H1 (cell line): ENCODE measurements around the gene AGAP1. TPM values are rescaled to one million over a fixed set of nuclear protein-coding genes. Genes with fewer than 3 reads are reported as not detected.

ENCODE experiments used
- BACH1 ChIP-seq: IDR thresholded peaks from 2 replicates; pipeline ENCODE4 v1.6.1; 2012; ENCODE audit warnings: low read length, improper control_type of control experiment
- JUN ChIP-seq: IDR thresholded peaks from 2 replicates; pipeline ENCODE4 v1.6.1; 2011; ENCODE audit warnings: low read depth, mild to moderate bottlenecking, improper control_type of control experiment, low read length
- polyA plus RNA-seq, 7 experiments: library from polyadenylated mRNA; depleted of rRNA in 3 of 7; stranded (reverse) in 5 of 7; unstranded in 2 of 7; fragments of >200 nt in 5 of 7; fragments of 200-250 nt in 2 of 7; gene quantifications; 1 replicate in 5 of 7; 2 replicates in 1 of 7; 4 replicates in 1 of 7; pipeline versions ENCODE4 v1.2.1 to v1.2.3, GENCODE V29; 2011 to 2013; ENCODE audit warnings: missing spikeins in 2 of 7, mixed read lengths in 2 of 7
- total RNA-seq: library from RNA; stranded (reverse); fragmentation: NEBNext Ultra II Directional; extraction: Animal tissue kit (Norgen Biotek cat#: 25700); gene quantifications from 2 replicates; pipeline ENCODE4 v1.2.1, GENCODE V29; 2021
- TF ChIP-seq, protein P1 (sequence below): IDR thresholded peaks from 2 replicates; pipeline ENCODE4 v1.6.1; 2011; ENCODE audit warnings: low read length, improper control_type of control experiment

The AGAP1 gene
- total and polyA plus RNA-seq, 2 of the 8 experiments (the other 6 are each of a cell fraction or from before 2014, with no cell fraction given) = 18.1 to 39.4 TPM

DNA sequence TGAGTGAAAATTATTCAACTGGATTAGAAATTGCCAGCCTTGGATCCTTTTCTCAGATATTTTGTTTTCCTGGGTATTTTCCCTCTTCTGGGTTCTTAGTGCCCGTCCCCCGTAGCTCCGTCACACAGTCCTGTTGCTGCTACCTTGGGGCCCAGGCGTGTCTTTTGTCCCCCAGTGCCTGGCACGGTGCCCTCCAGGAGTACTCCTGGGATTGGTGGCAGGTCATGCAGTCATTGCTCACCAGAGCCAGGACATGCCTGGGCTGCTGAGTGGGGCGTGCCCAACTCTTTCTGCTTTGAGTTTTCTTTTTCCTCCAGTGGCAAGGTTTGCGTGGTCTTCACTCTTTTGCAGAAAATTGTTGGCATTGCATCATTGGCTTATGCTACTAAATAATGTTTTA is 275.2 kb downstream of the AGAP1 start (continued):
- TF ChIP-seq, protein P1, sequence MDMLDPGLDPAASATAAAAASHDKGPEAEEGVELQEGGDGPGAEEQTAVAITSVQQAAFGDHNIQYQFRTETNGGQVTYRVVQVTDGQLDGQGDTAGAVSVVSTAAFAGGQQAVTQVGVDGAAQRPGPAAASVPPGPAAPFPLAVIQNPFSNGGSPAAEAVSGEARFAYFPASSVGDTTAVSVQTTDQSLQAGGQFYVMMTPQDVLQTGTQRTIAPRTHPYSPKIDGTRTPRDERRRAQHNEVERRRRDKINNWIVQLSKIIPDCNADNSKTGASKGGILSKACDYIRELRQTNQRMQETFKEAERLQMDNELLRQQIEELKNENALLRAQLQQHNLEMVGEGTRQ = no peak
- TF ChIP-seq BACH1 = no peak
- TF ChIP-seq JUN = no peak
- TF ChIP-seq, all 59 proteins: peak for 0
